Peyer's patch (tissue), 4 donors: Measurements from ENCODE around the gene ENTPD8.

ENCODE experiments used
- POLR2A ChIP-seq, 2 donors: fragments of 450-650 bp; IDR thresholded peaks; one replicate each; pipeline ENCODE4 v1.5.1; 2017; ENCODE audit warnings: antibody characterized with exemption in 2 of 2, mild to moderate bottlenecking in 2 of 2, moderate library complexity in 2 of 2
- TF ChIP-seq, protein P1 (sequence below), 6 experiments: fragments of 450-650 bp in 4 of 6; fragments of 200-600 bp in 2 of 6; sonication (generic) in 1 of 6; IDR thresholded peaks; one replicate each; pipeline ENCODE4 v1.5.1; 2017 to 2019; ENCODE audit warnings: antibody characterized with exemption in 6 of 6, mild to moderate bottlenecking in 3 of 6, moderate library complexity in 1 of 6

GRCh38 chr9:137433349-137433915, 7.7 kb downstream of the ENTPD8 start:
- TF ChIP-seq, protein P1, sequence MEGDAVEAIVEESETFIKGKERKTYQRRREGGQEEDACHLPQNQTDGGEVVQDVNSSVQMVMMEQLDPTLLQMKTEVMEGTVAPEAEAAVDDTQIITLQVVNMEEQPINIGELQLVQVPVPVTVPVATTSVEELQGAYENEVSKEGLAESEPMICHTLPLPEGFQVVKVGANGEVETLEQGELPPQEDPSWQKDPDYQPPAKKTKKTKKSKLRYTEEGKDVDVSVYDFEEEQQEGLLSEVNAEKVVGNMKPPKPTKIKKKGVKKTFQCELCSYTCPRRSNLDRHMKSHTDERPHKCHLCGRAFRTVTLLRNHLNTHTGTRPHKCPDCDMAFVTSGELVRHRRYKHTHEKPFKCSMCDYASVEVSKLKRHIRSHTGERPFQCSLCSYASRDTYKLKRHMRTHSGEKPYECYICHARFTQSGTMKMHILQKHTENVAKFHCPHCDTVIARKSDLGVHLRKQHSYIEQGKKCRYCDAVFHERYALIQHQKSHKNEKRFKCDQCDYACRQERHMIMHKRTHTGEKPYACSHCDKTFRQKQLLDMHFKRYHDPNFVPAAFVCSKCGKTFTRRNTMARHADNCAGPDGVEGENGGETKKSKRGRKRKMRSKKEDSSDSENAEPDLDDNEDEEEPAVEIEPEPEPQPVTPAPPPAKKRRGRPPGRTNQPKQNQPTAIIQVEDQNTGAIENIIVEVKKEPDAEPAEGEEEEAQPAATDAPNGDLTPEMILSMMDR (IDR thresholded peaks at IDR 0.05): no peak
- TF ChIP-seq POLR2A (IDR thresholded peaks at IDR 0.05): no peak
